ENCODE results near the gene POLR3C. TPM values are rescaled to one million over a fixed set of nuclear protein-coding genes. Genes with fewer than 3 reads are reported as not detected.

Gene POLR3C
- total and polyA plus RNA-seq, 2 donors (not counting 1 experiment from before 2014, with no cell fraction given): 36.5 to 49.3 TPM

DNA sequence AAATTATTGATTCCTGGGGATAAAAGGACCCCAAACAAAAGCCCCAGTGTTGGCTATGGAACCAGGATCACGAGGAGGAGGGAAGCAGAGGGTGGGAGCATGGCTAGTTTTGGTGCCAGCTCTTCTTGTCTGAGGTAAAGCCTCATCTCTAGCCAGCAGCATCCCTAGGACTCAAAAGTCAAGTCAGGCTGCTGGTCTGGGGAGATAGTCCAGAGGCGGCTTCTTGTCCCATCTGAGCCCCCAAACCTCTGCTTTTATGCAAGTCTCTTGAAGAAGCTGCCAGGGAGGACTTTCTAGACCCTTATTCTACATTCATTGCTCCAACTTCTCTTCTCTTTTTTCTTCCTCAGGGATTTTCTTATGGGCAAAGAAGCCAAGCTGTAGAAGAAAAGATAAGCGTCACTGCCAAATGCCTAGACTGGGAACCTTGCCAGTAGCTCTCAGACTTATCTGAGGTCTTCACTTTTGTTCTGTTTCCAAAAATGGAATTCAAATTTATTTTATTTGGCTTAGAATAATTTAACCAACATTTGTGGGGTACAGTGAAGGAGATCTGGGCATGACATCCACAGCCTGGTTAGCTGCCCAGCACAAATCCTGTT lies 68.6 kb downstream of the POLR3C start:
- H3K79me2 ChIP-seq (ENCODE audit: control insufficient read depth, insufficient read depth, low read length): no peaks in the 10 kb centered on the region

More for the DNA sequence above, 68.6 kb downstream of the POLR3C start:
- H2AFZ ChIP-seq (ENCODE audit: insufficient read depth, low read depth, low read length, poor library complexity, severe bottlenecking): no peak overlapping the region
- H3K36me3 ChIP-seq (replicated peaks in 1 of 2; ENCODE audit: control extremely low read depth in 1 of 2, control insufficient read depth in 1 of 2, extremely low read depth in 1 of 2, insufficient read depth in 2 of 2, low read length in 1 of 2): no peaks in the 10 kb centered on the region
- no peaks in the 10 kb centered on the region for H4K20me1 ChIP-seq (ENCODE audit: control insufficient read depth, insufficient read depth, low read length, poor library complexity, severe bottlenecking)
- H3K27me3 ChIP-seq (replicated peaks in 1 of 4; ENCODE audit: control extremely low read depth in 1 of 4, control insufficient read depth in 3 of 4, insufficient read depth in 4 of 4, low read length in 3 of 4): no peaks in the 10 kb centered on the region
- Mint-ChIP-seq H3K27me3 (no peaks in the 10 kb centered on the region), H3K4me1 (no peaks in the 10 kb centered on the region), H3K9me3 (ENCODE audit: insufficient read depth) (no peaks in the 10 kb centered on the region), H3K4me3 (no peak overlapping the region), H3K27ac (no peak overlapping the region)
- ATAC-seq (ENCODE audit: low read depth): no peak
- ChIA-PET POLR2A (no interaction called here), CTCF (interaction anchor here (0.6 to 3.9 kb wide), 24 partner anchors 9 to 148 kb away, joined by 3 to 41 read pairs (median 6); partner anchors contain the start of genes HJV, ITGA10, NUDT17 and PEX11B)
- no peaks in the 10 kb centered on the region for H3K4me1 ChIP-seq (ENCODE audit: control insufficient read depth in 2 of 2, insufficient read depth in 2 of 2, low read length in 2 of 2)
- H3K4me3 ChIP-seq (ENCODE audit: control extremely low read depth in 1 of 5, extremely low read depth in 1 of 5, insufficient read depth in 1 of 5, low read depth in 2 of 5, low read length in 4 of 5): no peak overlapping the region
- TF ChIP-seq, protein P1, sequence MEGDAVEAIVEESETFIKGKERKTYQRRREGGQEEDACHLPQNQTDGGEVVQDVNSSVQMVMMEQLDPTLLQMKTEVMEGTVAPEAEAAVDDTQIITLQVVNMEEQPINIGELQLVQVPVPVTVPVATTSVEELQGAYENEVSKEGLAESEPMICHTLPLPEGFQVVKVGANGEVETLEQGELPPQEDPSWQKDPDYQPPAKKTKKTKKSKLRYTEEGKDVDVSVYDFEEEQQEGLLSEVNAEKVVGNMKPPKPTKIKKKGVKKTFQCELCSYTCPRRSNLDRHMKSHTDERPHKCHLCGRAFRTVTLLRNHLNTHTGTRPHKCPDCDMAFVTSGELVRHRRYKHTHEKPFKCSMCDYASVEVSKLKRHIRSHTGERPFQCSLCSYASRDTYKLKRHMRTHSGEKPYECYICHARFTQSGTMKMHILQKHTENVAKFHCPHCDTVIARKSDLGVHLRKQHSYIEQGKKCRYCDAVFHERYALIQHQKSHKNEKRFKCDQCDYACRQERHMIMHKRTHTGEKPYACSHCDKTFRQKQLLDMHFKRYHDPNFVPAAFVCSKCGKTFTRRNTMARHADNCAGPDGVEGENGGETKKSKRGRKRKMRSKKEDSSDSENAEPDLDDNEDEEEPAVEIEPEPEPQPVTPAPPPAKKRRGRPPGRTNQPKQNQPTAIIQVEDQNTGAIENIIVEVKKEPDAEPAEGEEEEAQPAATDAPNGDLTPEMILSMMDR (IDR thresholded peaks at IDR 0.05): no peak
- TF ChIP-seq EZH2 (IDR thresholded peaks at IDR 0.05; ENCODE audit: borderline replicate concordance, insufficient read depth, low read depth, low read length, poor library complexity, severe bottlenecking): no peak
- no peak overlapping the region for H3K27ac ChIP-seq (ENCODE audit: low read length in 2 of 2)
- intact Hi-C loops (cut with micrococcal nuclease): no loop called here
- no peak for DNase-seq
- H3K4me2 ChIP-seq (replicated peaks; ENCODE audit: low read depth, low read length, poor library complexity, severe bottlenecking): no peak overlapping the region
- H3K9ac ChIP-seq (ENCODE audit: low read length): no peak overlapping the region
- no peaks in the 10 kb centered on the region for H3K9me3 ChIP-seq (ENCODE audit: control extremely low read depth in 1 of 3, control insufficient read depth in 2 of 3, insufficient read depth in 1 of 3, low read length in 2 of 3)
- 100% methylated on average over 1 of the region's 3 CpGs for WGBS (ENCODE audit: insufficient coverage)

All from B cell (primary cell).